Heart left ventricle (tissue), 13 donors: ENCODE measurements around the gene CLN3.

Source experiments
- POLR2A ChIP-seq, 2 donors: fragments of 450-650 bp; IDR thresholded peaks; one replicate each; pipeline ENCODE4 v1.6.1; 2017; ENCODE audit warnings: antibody characterized with exemption in 2 of 2, mild to moderate bottlenecking in 2 of 2, moderate library complexity in 2 of 2
- TF ChIP-seq, protein P1 (sequence below), 12 donors: fragments of 200-600 bp; sonication (generic) in 4 of 12; IDR thresholded peaks; one replicate each; pipeline versions ENCODE4 v1.5.0 to v1.8.0; 2018 to 2022; ENCODE audit warnings: antibody characterized with exemption in 12 of 12, mild to moderate bottlenecking in 5 of 12
- donor health status: ischemic (EF 13 %, LVEDD 7.1; RV severe dilation, severe dysfunction).
- donor health status: DM: no; HTN: yes; CAD: no.
- donor health status: DM: no; HTN: no; CAD: no.
- donor health status: ischemic (EF 25% LVEDD 6.9; RV normal size, moderate dysfunction).
- donor health status: ischemic (EF 25% LVEDD 5.7; RV mildly dilated, moderate dysfunction).
- donor health status: ischemic (EF 35%, LVEDD 5.7; RV mildly dilated, moderate dysfunction).
- donor health status: nonischemic (EF 11% LVEDD 7.7; RV severe dilation, severe dysfunction).
- donor health status: DM: yes; HTN: yes; CAD: no.
- donor health status: PGD.
- donor health status: ischemic (EF 29% LVEDD 5.4; RV normal size, mild dysfunction).
- donor health status: nonischemic (EF 23%, LVEDD 6.1; RV moderate dilation, normal function).

DNA sequence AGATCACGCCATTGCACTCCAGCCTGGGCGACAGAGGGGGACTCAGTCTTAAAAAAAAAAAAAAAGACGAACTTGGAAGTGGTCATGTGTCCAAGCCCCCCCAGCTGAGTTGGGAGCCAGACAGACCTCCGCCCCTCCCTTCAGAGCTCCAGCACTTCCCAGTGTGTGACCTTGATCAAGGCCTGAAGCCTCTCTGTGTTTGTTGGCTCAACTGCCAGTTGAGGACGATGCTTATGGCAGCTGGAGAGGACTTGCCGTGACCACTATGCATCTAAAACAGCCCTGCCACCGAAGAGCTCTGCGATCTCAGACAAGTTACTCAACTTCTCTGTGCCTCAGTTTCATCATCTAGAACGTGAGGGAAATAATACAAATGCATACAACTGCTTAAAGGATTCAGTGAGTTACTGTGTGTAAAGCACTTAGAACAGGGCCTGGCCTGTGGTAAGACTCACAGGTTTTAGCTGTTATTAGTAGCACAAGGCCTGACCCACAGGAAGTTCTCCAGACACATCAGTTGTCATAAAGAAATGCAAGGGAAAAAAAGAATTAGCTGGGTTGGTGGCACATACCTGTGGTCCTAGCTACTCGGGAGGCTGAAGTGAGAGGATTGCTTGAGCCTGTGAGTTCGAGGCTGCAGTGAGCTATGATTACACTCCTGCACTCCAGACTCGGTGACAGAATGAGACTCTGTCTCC, 21.8 kb upstream of the CLN3 start:
- TF ChIP-seq, protein P1, sequence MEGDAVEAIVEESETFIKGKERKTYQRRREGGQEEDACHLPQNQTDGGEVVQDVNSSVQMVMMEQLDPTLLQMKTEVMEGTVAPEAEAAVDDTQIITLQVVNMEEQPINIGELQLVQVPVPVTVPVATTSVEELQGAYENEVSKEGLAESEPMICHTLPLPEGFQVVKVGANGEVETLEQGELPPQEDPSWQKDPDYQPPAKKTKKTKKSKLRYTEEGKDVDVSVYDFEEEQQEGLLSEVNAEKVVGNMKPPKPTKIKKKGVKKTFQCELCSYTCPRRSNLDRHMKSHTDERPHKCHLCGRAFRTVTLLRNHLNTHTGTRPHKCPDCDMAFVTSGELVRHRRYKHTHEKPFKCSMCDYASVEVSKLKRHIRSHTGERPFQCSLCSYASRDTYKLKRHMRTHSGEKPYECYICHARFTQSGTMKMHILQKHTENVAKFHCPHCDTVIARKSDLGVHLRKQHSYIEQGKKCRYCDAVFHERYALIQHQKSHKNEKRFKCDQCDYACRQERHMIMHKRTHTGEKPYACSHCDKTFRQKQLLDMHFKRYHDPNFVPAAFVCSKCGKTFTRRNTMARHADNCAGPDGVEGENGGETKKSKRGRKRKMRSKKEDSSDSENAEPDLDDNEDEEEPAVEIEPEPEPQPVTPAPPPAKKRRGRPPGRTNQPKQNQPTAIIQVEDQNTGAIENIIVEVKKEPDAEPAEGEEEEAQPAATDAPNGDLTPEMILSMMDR (IDR thresholded peaks at IDR 0.05): no peak
- no peak for TF ChIP-seq POLR2A (IDR thresholded peaks at IDR 0.05)
